ENCODE measurements around the gene NDUFAB1. TPM values are rescaled to one million over a fixed set of nuclear protein-coding genes. Genes with fewer than 3 reads are reported as not detected.

Gene NDUFAB1
- polyA plus RNA-seq, 1 of the 3 experiments (the other 2 are of a cell fraction), result 187 TPM

GRCh38 chr16:23534868-23535860 is 61.0 kb downstream of the NDUFAB1 start:
- peaks cover 28 to 41% of the 10 kb centered on the region in 2 experiments for H3K36me3 ChIP-seq (replicated peaks in 1 of 2; ENCODE audit: control insufficient read depth in 1 of 2, insufficient read depth in 2 of 2, low read length in 1 of 2)
- POLR2A ChIA-PET, result no interaction called here
- no peak overlapping the region for H3K9ac ChIP-seq
- H4K20me1 ChIP-seq (ENCODE audit: insufficient read depth), result no peaks in the 10 kb centered on the region
- no peaks in the 10 kb centered on the region for H3K27me3 ChIP-seq (ENCODE audit: insufficient read depth)
- H3K79me2 ChIP-seq (ENCODE audit: insufficient read depth), result no peaks in the 10 kb centered on the region
- no peak for DNase-seq
- CTCF ChIA-PET, result interaction anchor here (1.2 kb wide), 2 partner anchors 21 to 23 kb away, joined by 3 to 5 read pairs; partner anchors contain the start of gene UBFD1
- H2AFZ ChIP-seq (ENCODE audit: low read depth), result no peak overlapping the region
- no peaks in the 10 kb centered on the region for H3K9me2 ChIP-seq
- H3K9me3 ChIP-seq, result no peaks in the 10 kb centered on the region
- H3K4me1 ChIP-seq (ENCODE audit: control insufficient read depth in 1 of 2, insufficient read depth in 2 of 2, low read depth in 1 of 2, low read length in 1 of 2), result peaks cover 0 to 16% of the 10 kb centered on the region in 2 experiments; a peak in 1 of 4 replicates
- no peak overlapping the region for H3K27ac ChIP-seq (ENCODE audit: low read depth in 2 of 2, low read length in 1 of 2)
- H3K4me2 ChIP-seq, result no peak overlapping the region
- WGBS (ENCODE audit: low lambda C conversion rate), result 92% methylated on average over 8 of the region's 19 CpGs
- no peak for TF ChIP-seq GABPA (IDR thresholded peaks at IDR 0.05; ENCODE audit: low read depth)
- H3F3A ChIP-seq (replicated peaks; ENCODE audit: insufficient read depth), result peaks cover 15% of the 10 kb centered on the region
- no peak overlapping the region for H3K4me3 ChIP-seq (ENCODE audit: low read depth in 2 of 2, low read length in 1 of 2)

DNA sequence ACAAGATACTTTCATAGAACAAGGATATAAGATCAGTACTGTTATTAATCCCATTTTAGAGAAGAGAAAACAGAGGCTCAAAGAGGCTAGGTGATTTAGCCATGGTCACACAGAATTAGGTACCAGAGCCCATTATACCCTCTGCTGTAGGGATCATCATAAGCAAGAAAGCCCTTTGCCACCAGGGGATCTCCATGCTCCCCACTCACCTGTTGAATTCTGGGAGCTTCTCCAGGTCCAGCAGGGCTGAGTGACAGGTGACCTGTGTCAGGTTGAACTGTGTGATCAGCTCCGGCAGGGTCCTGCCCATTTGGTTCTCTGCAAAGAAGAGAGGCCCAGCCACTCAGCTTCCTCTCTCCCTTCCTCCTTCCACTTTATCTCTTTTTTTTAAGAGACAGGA is 63.7 kb downstream of the NDUFAB1 start:
- H3K4me3 ChIP-seq (ENCODE audit: low read depth in 2 of 2, low read length in 1 of 2), result no peak overlapping the region
- H3K9me2 ChIP-seq, result no peaks in the 10 kb centered on the region
- H3K36me3 ChIP-seq (replicated peaks in 1 of 2; ENCODE audit: control insufficient read depth in 1 of 2, insufficient read depth in 2 of 2, low read length in 1 of 2), result peaks cover 37 to 46% of the 10 kb centered on the region in 2 experiments
- no peaks in the 10 kb centered on the region for H3F3A ChIP-seq (replicated peaks; ENCODE audit: insufficient read depth)
- H4K20me1 ChIP-seq (ENCODE audit: insufficient read depth), result no peaks in the 10 kb centered on the region
- no peaks in the 10 kb centered on the region for H3K9me3 ChIP-seq
- CTCF ChIA-PET, result interaction anchor here (1.1 kb wide), 1 partner anchor 10 kb away, joined by 4 read pairs; no protein-coding TSS in a partner anchor
- no peak overlapping the region for H3K27ac ChIP-seq (ENCODE audit: low read depth in 2 of 2, low read length in 1 of 2)
- no peak overlapping the region for H3K4me2 ChIP-seq
- no peaks in the 10 kb centered on the region for H3K79me2 ChIP-seq (ENCODE audit: insufficient read depth)
- no peak for DNase-seq
- POLR2A ChIA-PET, result no interaction called here
- no peak overlapping the region for H2AFZ ChIP-seq (ENCODE audit: low read depth)
- H3K27me3 ChIP-seq (ENCODE audit: insufficient read depth), result no peaks in the 10 kb centered on the region
- TF ChIP-seq PBX3 (IDR thresholded peaks at IDR 0.05) (no peak), JUND (IDR thresholded peaks at IDR 0.05) (no peak), MAX (IDR thresholded peaks at IDR 0.05; ENCODE audit: low read depth) (no peak), SIN3A (IDR thresholded peaks at IDR 0.05; ENCODE audit: borderline replicate concordance, low read depth, low read length) (no peak), REST (IDR thresholded peaks at IDR 0.05; ENCODE audit: low read depth, low read length) (no peak), CHD2 (IDR thresholded peaks at IDR 0.05; ENCODE audit: low read length, partially characterized antibody) (no peak)
- no peaks in the 10 kb centered on the region for H3K4me1 ChIP-seq (ENCODE audit: control insufficient read depth in 1 of 2, insufficient read depth in 2 of 2, low read depth in 1 of 2, low read length in 1 of 2)
- no peak overlapping the region for H3K9ac ChIP-seq
- WGBS (ENCODE audit: low lambda C conversion rate), result 100% methylated on average over 1 of the region's 1 CpG

Other genes with a start within 250 kb of the NDUFAB1 start
- 33.0 and 34.7 TPM in 2 replicates for gene COG7, start 143.1 kb downstream of the NDUFAB1 start, polyA plus RNA-seq (2012; rRNA removed)
- 23.4 and 29.2 TPM in 2 replicates for gene GGA2, start 85.8 kb downstream of the NDUFAB1 start, polyA plus RNA-seq (2012; rRNA removed)
- 23.2 and 37.4 TPM in 2 replicates for gene EARS2, start 39.0 kb downstream of the NDUFAB1 start, polyA plus RNA-seq (2012; rRNA removed)
- 66.1 and 68.9 TPM in 2 replicates for gene UBFD1, start 38.6 kb downstream of the NDUFAB1 start, polyA plus RNA-seq (2012; rRNA removed)
- 3.3 and 4.5 TPM in 2 replicates for gene PALB2, start 45.0 kb upstream of the NDUFAB1 start, polyA plus RNA-seq (2012; rRNA removed)
- 45.6 and 59.8 TPM in 2 replicates for gene DCTN5, start 45.1 kb upstream of the NDUFAB1 start, polyA plus RNA-seq (2012; rRNA removed)
- gene PLK1, start 82.6 kb upstream of the NDUFAB1 start, polyA plus RNA-seq (2012; rRNA removed), result 31.4 and 68.7 TPM in 2 replicates
- gene ERN2, start 116.9 kb upstream of the NDUFAB1 start, polyA plus RNA-seq (2012; rRNA removed), result 0.03 TPM in 1 of 2 replicates, not detected in the other
- not detected in 2 replicates for gene CHP2, start 158.7 kb upstream of the NDUFAB1 start, polyA plus RNA-seq (2012; rRNA removed)
- gene PRKCB, start 239.7 kb upstream of the NDUFAB1 start, polyA plus RNA-seq (2012; rRNA removed), result 0.12 and 0.23 TPM in 2 replicates